ENCODE data around the gene KAT8.

The KAT8 gene

GRCh38 chr16:31117384-31118222 is at the start of gene KAT8:
KAT8 (plus strand) TSS chr16:31117664; CDS start chr16:31117682, 18 bp downstream.
- FAIRE-seq, result peak; percentile 81

GRCh38 chr16:31071861-31072260 is 45.6 kb upstream of the KAT8 start:
- no peak for FAIRE-seq

GRCh38 chr16:31072540-31073141 is 44.8 kb upstream of the KAT8 start:
- FAIRE-seq, result no peak

- no peak for FAIRE-seq
Measured at GRCh38 chr16:31073142-31073969, 44.1 kb upstream of the KAT8 start.

- peak; percentile 88 for FAIRE-seq
Measured at GRCh38 chr16:31073970-31074813, 43.3 kb upstream of the KAT8 start, which contains the start of the genes ZNF646 and ZNF668. ZNF646 (plus strand) TSS chr16:31074422; CDS start chr16:31076325, 1,903 bp downstream. ZNF668 (minus strand) TSS chr16:31074240; CDS start chr16:31064459, 9,781 bp downstream.

GRCh38 chr16:31074814-31075183 is 42.7 kb upstream of the KAT8 start:
- FAIRE-seq, result no peak

GRCh38 chr16:31076319-31076718 is 41.1 kb upstream of the KAT8 start:
- FAIRE-seq, result no peak

- no peak for FAIRE-seq
Measured at GRCh38 chr16:31077024-31077423, 40.4 kb upstream of the KAT8 start.

- no peak for FAIRE-seq
Measured at GRCh38 chr16:31077592-31078396, 39.7 kb upstream of the KAT8 start.

GRCh38 chr16:31078597-31079341 is 38.7 kb upstream of the KAT8 start:
- FAIRE-seq, result no peak

GRCh38 chr16:31079342-31079944 is 38.0 kb upstream of the KAT8 start:
- FAIRE-seq, result no peak

GRCh38 chr16:31080035-31080629 is 37.3 kb upstream of the KAT8 start:
- no peak for FAIRE-seq

GRCh38 chr16:31080756-31081419 is 36.6 kb upstream of the KAT8 start:
- no peak for FAIRE-seq

GRCh38 chr16:31081428-31082351 is 35.8 kb upstream of the KAT8 start:
- FAIRE-seq, result no peak

GRCh38 chr16:31082368-31083045 is 35.0 kb upstream of the KAT8 start:
- no peak for FAIRE-seq

- FAIRE-seq, result no peak
Measured at GRCh38 chr16:31083081-31083480, 34.4 kb upstream of the KAT8 start.

GRCh38 chr16:31083556-31083955 is 33.9 kb upstream of the KAT8 start:
- no peak for FAIRE-seq

GRCh38 chr16:31083981-31084380 is 33.5 kb upstream of the KAT8 start:
- FAIRE-seq, result no peak

Measured in TTC549 (cell line).